GM12872 (cell line): ENCODE data around the gene NFATC4.

Experiments used
- CTCF ChIP-seq: IDR thresholded peaks from 3 replicates; pipeline ENCODE4 v1.5.1; 2011; ENCODE audit warnings: low read depth, mild to moderate bottlenecking, low read length, moderate library complexity; ENCODE audit not compliant: insufficient read depth

NFATC4 gene

GRCh38 chr14:24367514-24368211, at the start of gene NFATC4:
TSS of gene NFATC4 (plus strand) at chr14:24368184. CDS start at chr14:24368341, 157 bp downstream.
- no peak for TF ChIP-seq CTCF

- TF ChIP-seq CTCF, result no peak
Measured at GRCh38 chr14:24321212-24321975, 46.6 kb upstream of the NFATC4 start.

- no peak for TF ChIP-seq CTCF
Measured at GRCh38 chr14:24322672-24323071, 45.3 kb upstream of the NFATC4 start.

- TF ChIP-seq CTCF, result no peak
Measured at GRCh38 chr14:24323341-24323740, 44.6 kb upstream of the NFATC4 start.

- no peak for TF ChIP-seq CTCF
Measured at GRCh38 chr14:24324024-24324423, 44.0 kb upstream of the NFATC4 start.

- TF ChIP-seq CTCF, result no peak
Measured at GRCh38 chr14:24325041-24325530, 42.9 kb upstream of the NFATC4 start.

GRCh38 chr14:24325963-24326362, 42.0 kb upstream of the NFATC4 start:
- TF ChIP-seq CTCF, result no peak
